Breast epithelium (tissue), 3 donors: ENCODE data around the gene ATP2A1.

Source experiments
- POLR2A ChIP-seq: fragments of 450-650 bp; IDR thresholded peaks from one replicate; pipeline ENCODE4 v1.6.1; 2016; ENCODE audit warnings: antibody characterized with exemption, mild to moderate bottlenecking, moderate library complexity
- POLR2AphosphoS5 ChIP-seq, 3 donors: sonication (generic); formaldehyde crosslinking; IDR thresholded peaks; one replicate each; pipeline ENCODE4 v1.6.1; 2017; ENCODE audit warnings: antibody characterized with exemption in 3 of 3
- TF ChIP-seq, protein P1 (sequence below), 3 donors: fragments of 450-650 bp; IDR thresholded peaks; one replicate each; pipeline ENCODE4 v1.5.1; 2016 to 2017; ENCODE audit warnings: antibody characterized with exemption in 3 of 3, mild to moderate bottlenecking in 3 of 3, moderate library complexity in 3 of 3

- TF ChIP-seq, protein P1, sequence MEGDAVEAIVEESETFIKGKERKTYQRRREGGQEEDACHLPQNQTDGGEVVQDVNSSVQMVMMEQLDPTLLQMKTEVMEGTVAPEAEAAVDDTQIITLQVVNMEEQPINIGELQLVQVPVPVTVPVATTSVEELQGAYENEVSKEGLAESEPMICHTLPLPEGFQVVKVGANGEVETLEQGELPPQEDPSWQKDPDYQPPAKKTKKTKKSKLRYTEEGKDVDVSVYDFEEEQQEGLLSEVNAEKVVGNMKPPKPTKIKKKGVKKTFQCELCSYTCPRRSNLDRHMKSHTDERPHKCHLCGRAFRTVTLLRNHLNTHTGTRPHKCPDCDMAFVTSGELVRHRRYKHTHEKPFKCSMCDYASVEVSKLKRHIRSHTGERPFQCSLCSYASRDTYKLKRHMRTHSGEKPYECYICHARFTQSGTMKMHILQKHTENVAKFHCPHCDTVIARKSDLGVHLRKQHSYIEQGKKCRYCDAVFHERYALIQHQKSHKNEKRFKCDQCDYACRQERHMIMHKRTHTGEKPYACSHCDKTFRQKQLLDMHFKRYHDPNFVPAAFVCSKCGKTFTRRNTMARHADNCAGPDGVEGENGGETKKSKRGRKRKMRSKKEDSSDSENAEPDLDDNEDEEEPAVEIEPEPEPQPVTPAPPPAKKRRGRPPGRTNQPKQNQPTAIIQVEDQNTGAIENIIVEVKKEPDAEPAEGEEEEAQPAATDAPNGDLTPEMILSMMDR (IDR thresholded peaks at IDR 0.05): no peak
- TF ChIP-seq POLR2A (peak; percentile 19), POLR2AphosphoS5 (IDR thresholded peaks at IDR 0.05) (peak; percentile 50 to 85 (median 74))
These were observed 72.5 kb downstream of the ATP2A1 start, which contains the start of gene NFATC2IP for GRCh38 chr16:28950648-28951409.
